ENCODE data around the gene SPSB3. TPM values are rescaled to one million over a fixed set of nuclear protein-coding genes. Genes with fewer than 3 reads are reported as not detected.
A peak's percentile ranks its signal among the peaks of the same experiment; 100 is the strongest.

The SPSB3 gene
- total and polyA plus RNA-seq, 10 donors, result 41.4 to 266 (median 90.0) TPM

GRCh38 chr16:1818873-1819525, 36.6 kb upstream of the SPSB3 start:
- Histone ChIP-seq H3K27ac (no peak overlapping the region), H3K27me3 (replicated peaks in 1 of 7) (no peaks in the 10 kb centered on the region), H3K36me3 (peaks cover 0 to 91% (median 74%) of the 10 kb centered on the region in 6 donors), H3K9me3 (no peaks in the 10 kb centered on the region), H3K4me3 (no peak overlapping the region), H3K4me1 (peaks cover 0 to 20% (median 5%) of the 10 kb centered on the region in 6 donors)
- 94 to 97% (median 95%) methylated on average over 17 to 35 of the region's 35 CpGs for WGBS, 5 donors
- TF ChIP-seq POLR2A (IDR thresholded peaks at IDR 0.05), result no peak
- no peak for TF ChIP-seq CTCF (IDR thresholded peaks at IDR 0.05 in 8 of 11, conservative IDR thresholded peaks at IDR 0.05 in 3 of 11)
- TF ChIP-seq POLR2AphosphoS5 (IDR thresholded peaks at IDR 0.05), result no peak
- intact Hi-C loops (cut with DNase I; ENCODE audit: low total_unique reads), result no loop called here
- DNase-seq, result peak; percentile 64

- intact Hi-C loops (cut with DNase I; ENCODE audit: low total_unique reads), result no loop called here
- Histone ChIP-seq H3K9me3 (no peaks in the 10 kb centered on the region), H3K4me3 (no peak overlapping the region), H3K27me3 (replicated peaks in 1 of 7) (no peaks in the 10 kb centered on the region), H3K36me3 (peaks cover 0 to 98% (median 78%) of the 10 kb centered on the region in 6 donors), H3K27ac (no peak overlapping the region), H3K4me1 (peaks cover 0 to 13% (median under 1%) of the 10 kb centered on the region in 6 donors)
- TF ChIP-seq POLR2A (IDR thresholded peaks at IDR 0.05), result no peak
- no peak for TF ChIP-seq CTCF (IDR thresholded peaks at IDR 0.05 in 8 of 11, conservative IDR thresholded peaks at IDR 0.05 in 3 of 11)
- no peak for TF ChIP-seq POLR2AphosphoS5 (IDR thresholded peaks at IDR 0.05)
- WGBS, 5 donors, result 92 to 96% (median 95%) methylated on average over 16 to 27 of the region's 27 CpGs
- peak; percentile 49 for DNase-seq
Measured at GRCh38 chr16:1818204-1818872, 36.0 kb upstream of the SPSB3 start.

GRCh38 chr16:1817716-1818115, 35.3 kb upstream of the SPSB3 start:
- intact Hi-C loops (cut with DNase I; ENCODE audit: low total_unique reads), result no loop called here
- DNase-seq, result peak; percentile 61
- peak in 1 of 3 donors; percentile 26 for TF ChIP-seq POLR2AphosphoS5 (IDR thresholded peaks at IDR 0.05)
- no peak for TF ChIP-seq CTCF (IDR thresholded peaks at IDR 0.05 in 8 of 11, conservative IDR thresholded peaks at IDR 0.05 in 3 of 11)
- no peak for TF ChIP-seq POLR2A (IDR thresholded peaks at IDR 0.05)

GRCh38 chr16:1817276-1817589, 34.9 kb upstream of the SPSB3 start:
- H3K27me3 ChIP-seq (replicated peaks in 1 of 7), result no peaks in the 10 kb centered on the region
- peaks cover 0 to 98% (median 72%) of the 10 kb centered on the region in 6 donors for H3K36me3 ChIP-seq
- peak; percentile 64 for DNase-seq
- no peak overlapping the region for H3K27ac ChIP-seq
- no peak for TF ChIP-seq POLR2AphosphoS5 (IDR thresholded peaks at IDR 0.05)
- no peak for TF ChIP-seq CTCF (IDR thresholded peaks at IDR 0.05 in 8 of 11, conservative IDR thresholded peaks at IDR 0.05 in 3 of 11)
- TF ChIP-seq POLR2A (IDR thresholded peaks at IDR 0.05), result no peak
- 93 to 94% (median 94%) methylated on average over 7 to 9 of the region's 9 CpGs for WGBS, 5 donors
- H3K4me1 ChIP-seq, result peaks cover 0 to 11% (median 0%) of the 10 kb centered on the region in 6 donors
- H3K9me3 ChIP-seq, result no peaks in the 10 kb centered on the region
- intact Hi-C loops (cut with DNase I; ENCODE audit: low total_unique reads), result no loop called here
- no peak overlapping the region for H3K4me3 ChIP-seq

More at GRCh38 chr16:1817716-1818115, 35.3 kb upstream of the SPSB3 start:
- WGBS, 5 donors, result 93 to 98% (median 96%) methylated on average over 12 to 17 of the region's 17 CpGs
- no peaks in the 10 kb centered on the region for H3K9me3 ChIP-seq
- no peaks in the 10 kb centered on the region for H3K27me3 ChIP-seq (replicated peaks in 1 of 7)
- H3K36me3 ChIP-seq, result peaks cover 0 to 100% (median 77%) of the 10 kb centered on the region in 6 donors
- H3K27ac ChIP-seq, result no peak overlapping the region
- peaks cover 0 to 12% (median 0%) of the 10 kb centered on the region in 6 donors for H3K4me1 ChIP-seq
- H3K4me3 ChIP-seq, result no peak overlapping the region
